IPS-18a (cell line): ENCODE data around the gene MAFG.

Experiments
- H3K27ac ChIP-seq: one replicate; pipeline ENCODE4 v1.5.1; 2013; ENCODE audit warnings: low read length
- H3K27me3 ChIP-seq: one replicate; pipeline ENCODE4 v1.6.1; 2013; ENCODE audit warnings: mild to moderate bottlenecking, low read length; ENCODE audit not compliant: control insufficient read depth, insufficient read depth
- H3K36me3 ChIP-seq: one replicate; pipeline ENCODE4 v1.6.1; 2013; ENCODE audit warnings: low read depth, low read length; ENCODE audit not compliant: control insufficient read depth
- H3K4me1 ChIP-seq: one replicate; pipeline ENCODE4 v1.6.1; 2013; ENCODE audit warnings: low read depth, low read length; ENCODE audit not compliant: control insufficient read depth
- H3K4me3 ChIP-seq: one replicate; pipeline ENCODE4 v1.5.1; 2013; ENCODE audit warnings: low read length
- H3K9ac ChIP-seq: one replicate; pipeline ENCODE4 v1.6.1; 2013; ENCODE audit warnings: mild to moderate bottlenecking, low read length, moderate library complexity
- H3K9me3 ChIP-seq: one replicate; pipeline ENCODE4 v1.6.1; 2013; ENCODE audit warnings: low read depth, low read length; ENCODE audit not compliant: control insufficient read depth

MAFG gene

DNA sequence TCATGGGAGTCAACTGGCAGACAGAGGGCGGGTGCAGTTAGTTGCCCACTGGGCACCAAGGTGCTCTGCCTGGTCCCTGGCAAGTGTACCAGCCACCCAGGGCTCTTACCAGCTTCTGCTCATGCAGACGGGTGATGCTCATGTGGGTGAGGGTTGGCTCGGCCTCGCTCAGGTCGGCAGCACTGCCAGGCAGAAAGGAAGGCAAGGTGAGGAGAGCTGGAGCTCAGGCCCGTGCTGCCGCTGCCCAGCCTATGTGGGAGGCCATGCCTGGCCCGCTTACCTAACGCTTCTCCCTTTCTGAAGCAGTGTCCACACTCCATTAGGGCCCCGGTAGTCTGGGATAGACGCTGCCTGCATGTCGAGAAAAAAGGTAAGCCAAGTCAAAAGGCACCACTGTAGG, 12.2 kb downstream of the MAFG start:
- Histone ChIP-seq H3K36me3 (peaks cover 21% of the 10 kb centered on the region), H3K4me1 (peaks cover 8% of the 10 kb centered on the region)

DNA sequence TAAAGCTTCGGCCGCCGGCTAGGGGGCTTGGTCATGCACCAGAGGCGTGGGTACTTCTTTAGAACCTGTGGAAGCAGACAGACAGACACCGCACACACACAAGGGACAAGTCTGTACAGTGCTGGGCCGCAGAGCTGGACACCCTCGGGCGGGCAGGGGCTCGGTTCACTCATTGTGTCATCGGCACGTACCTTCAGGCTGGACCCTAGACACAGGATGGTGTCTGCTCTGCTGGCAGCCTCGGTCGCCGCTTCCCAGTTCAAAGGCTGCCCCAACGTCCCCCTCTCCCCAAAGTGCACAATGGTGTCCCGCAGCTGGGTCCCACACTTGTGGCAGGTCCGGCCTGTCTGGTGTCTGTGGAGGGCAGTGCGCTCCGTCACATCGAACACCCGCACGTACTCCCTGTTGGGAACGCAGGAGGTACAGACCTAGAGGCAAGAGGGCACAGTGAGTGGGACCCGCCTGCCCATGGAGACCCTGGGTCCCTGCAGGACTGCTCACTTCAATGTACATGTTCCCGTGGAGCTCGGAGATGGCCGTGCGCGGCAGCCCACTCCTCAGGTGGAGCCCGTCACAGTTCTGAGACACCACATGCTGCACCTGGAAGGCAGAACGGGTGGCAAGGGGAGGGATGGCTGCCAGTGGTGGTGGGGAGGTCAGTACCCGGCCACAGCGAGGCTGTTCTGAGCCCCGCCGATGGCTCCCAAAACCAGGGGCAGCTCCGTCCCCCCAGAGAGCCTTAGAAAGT, 13.3 kb downstream of the MAFG start:
- H3K36me3 ChIP-seq: peaks cover 21% of the 10 kb centered on the region
- H3K9ac ChIP-seq: no peak overlapping the region
- H3K27me3 ChIP-seq: peaks cover 12% of the 10 kb centered on the region
- H3K27ac ChIP-seq: no peak overlapping the region
- no peaks in the 10 kb centered on the region for H3K9me3 ChIP-seq
- H3K4me3 ChIP-seq: no peak overlapping the region
- H3K4me1 ChIP-seq: peaks cover 14% of the 10 kb centered on the region

More for the DNA sequence above, 12.2 kb downstream of the MAFG start:
- Histone ChIP-seq H3K27me3 (peaks cover 4% of the 10 kb centered on the region), H3K27ac (no peak overlapping the region), H3K9me3 (no peaks in the 10 kb centered on the region), H3K9ac (no peak overlapping the region), H3K4me3 (no peak overlapping the region)

DNA sequence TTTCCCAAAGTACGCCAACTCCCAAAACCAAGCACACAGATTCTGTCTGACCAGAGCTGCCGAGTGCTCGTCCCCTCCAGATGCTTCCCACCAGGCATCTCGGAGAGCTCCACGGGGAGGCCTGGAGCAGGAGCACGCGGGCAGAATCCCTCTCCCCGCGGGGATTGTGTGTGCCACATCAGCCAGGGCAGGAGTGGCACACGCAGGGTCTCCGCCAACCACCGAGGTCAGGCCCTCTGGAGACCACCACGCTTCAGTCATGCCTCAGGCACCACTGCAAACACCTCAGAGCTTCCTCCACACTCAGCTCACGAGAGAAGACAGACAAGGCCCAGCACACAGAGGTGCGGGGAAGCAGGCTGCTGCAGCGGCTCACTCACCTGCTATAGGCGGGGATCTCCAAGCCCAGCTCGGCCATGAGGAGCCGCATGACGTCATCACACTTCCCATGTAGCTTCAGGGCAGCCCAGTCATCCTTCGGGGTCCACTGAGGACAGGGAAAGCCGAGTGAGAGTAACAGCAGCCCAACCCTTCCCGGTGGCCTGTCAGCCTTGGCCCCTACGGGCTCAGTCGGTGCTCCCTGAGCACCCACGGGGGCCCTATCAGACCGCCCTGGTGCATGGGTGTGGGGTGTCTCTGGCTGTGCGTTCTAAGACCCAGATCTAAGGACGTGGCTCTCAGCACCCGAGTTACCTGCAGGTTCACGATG, 14.0 kb downstream of the MAFG start:
- no peak overlapping the region for H3K4me3 ChIP-seq
- no peak overlapping the region for H3K9ac ChIP-seq
- H3K36me3 ChIP-seq: peaks cover 21% of the 10 kb centered on the region
- no peaks in the 10 kb centered on the region for H3K9me3 ChIP-seq
- no peak overlapping the region for H3K27ac ChIP-seq
- peaks cover 14% of the 10 kb centered on the region for H3K4me1 ChIP-seq
- H3K27me3 ChIP-seq: peaks cover 12% of the 10 kb centered on the region

DNA sequence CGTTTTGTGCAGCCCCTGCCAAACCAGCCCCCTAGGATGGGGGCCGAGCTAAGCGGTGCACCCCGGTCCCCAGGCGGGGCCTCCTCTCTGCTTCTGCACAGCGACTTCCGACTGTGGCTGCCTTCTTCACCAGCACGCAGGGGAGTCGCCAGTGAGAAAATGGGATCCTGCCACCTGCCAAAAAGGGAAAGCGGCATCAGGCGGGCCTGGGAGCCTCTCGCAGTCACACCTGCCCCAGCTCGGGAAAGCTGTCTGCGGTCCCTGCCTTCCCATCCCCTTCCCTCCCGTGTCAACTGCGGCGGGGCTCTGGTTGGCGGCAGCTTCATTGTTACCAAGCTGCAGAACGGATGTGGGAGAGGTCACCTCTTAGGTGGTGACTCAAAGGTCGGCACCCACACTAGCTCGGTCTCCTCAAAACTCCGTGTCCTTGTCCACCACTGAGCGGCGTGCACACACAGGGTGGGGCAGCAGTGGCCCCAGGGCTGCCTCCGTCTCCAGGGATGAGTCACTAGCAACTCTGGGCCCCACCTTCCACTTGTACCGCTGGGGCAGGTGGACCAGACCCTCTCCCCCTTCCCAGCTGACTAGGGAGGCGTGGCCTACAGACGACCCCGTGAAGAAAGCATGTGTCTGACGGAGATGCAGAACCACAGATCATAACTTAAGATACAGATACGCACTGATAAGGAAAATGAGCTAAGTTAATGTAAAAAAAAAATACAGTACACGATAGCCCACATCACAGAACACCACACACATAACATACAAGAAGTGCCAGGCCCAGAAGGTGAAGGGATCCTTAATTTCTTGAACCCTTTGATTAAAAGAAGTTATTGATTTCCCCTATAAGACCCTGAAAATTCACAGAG, 14.9 kb downstream of the MAFG start:
- Histone ChIP-seq H3K4me3 (no peak overlapping the region), H3K27me3 (peaks cover 12% of the 10 kb centered on the region), H3K4me1 (peaks cover 14% of the 10 kb centered on the region), H3K9me3 (no peaks in the 10 kb centered on the region), H3K9ac (no peak overlapping the region), H3K36me3 (peaks cover 21% of the 10 kb centered on the region), H3K27ac (no peak overlapping the region)

DNA sequence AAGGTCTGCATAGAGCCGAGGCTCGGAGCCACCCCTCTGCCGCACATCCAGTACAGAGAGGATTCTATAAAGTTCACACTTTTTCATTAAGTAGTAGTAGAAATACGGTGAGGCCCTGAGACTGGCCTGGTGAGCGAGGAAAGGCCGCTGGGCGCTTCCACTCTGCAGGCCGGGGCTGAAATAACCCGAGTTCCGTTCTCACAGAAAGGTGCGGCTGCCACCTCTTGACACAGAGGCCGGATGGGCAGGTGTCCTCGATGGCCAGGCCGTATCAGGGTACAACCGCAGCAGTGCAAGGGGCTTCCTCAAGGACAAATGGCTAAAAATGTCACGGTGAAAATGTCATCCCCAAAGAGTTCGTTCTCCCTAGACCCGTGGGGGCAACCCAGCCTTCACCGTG, 15.6 kb downstream of the MAFG start:
- H3K27me3 ChIP-seq: peaks cover 12% of the 10 kb centered on the region
- H3K4me1 ChIP-seq: peaks cover 11% of the 10 kb centered on the region
- no peak overlapping the region for H3K9ac ChIP-seq
- H3K9me3 ChIP-seq: no peaks in the 10 kb centered on the region
- H3K4me3 ChIP-seq: peak overlapping the region; percentile 49
- peaks cover 21% of the 10 kb centered on the region for H3K36me3 ChIP-seq
- no peak overlapping the region for H3K27ac ChIP-seq

DNA sequence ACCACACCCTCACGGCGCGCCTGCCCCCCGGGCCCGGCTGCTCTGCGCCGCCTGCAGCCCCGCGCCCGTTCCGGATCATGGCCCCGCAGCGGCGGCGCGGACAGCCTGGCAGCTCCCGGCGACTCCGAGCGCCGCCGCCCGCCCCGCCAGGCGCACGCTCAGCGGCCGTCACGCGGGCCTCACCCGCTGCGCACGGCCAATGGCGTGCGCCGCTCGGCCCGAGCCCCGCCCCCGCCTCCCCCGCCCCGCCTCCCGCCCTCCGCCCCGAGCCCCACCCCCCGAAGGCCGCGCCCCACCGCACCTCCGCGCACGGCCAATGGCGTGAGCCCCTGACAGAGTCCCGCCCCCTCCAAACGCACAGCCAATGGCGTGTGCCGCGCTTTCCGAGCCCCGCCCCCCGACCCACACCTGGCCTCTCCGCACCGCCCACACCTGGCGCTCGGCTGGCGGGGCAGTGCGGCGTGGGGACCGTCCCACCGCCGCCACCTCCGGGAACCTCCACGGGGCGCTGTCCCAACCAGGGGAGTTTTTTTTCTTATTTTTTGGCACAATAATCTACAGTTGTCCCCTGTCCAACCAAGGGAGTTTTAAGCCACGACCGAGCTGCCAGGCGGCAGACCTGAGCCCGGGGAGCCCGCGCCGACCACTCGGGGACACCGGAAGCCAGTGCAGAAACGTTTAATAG, 16.1 kb downstream of the MAFG start, which contains the start of gene PCYT2:
PCYT2 (minus strand) TSS at position 123 of the 685 bp plus-strand sequence; CDS start at position 79, 44 bp downstream.
- H3K27ac ChIP-seq: no peak within 1 kb of the TSS

DNA sequence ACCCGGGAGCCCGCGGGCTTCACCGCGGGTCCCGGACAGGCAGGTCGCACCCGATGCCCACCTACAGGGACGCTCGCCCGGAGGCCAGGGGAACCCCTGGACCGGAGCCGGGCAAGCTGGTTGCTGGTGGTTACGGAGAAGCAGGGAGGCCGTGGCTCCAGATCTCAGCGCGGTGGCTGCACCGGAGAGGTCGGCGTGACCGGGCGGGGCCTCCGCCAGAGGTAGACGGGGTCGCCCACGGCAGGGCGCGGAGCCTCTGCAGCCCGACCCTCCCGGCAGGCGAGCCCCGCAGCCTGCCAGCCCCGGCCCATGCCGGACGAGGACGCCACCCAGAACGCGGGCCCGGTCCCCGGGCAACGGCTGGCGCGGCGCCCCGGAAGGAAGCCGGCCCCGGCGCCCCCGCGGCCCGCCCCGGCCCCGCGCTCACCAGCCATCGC, 16.7 kb downstream of the MAFG start:
- Histone ChIP-seq H3K4me1 (peaks cover 9% of the 10 kb centered on the region), H3K36me3 (peaks cover 21% of the 10 kb centered on the region), H3K4me3 (peak overlapping the region; percentile 69), H3K9ac (peak overlapping the region; percentile 38), H3K9me3 (no peaks in the 10 kb centered on the region), H3K27me3 (peaks cover 12% of the 10 kb centered on the region), H3K27ac (no peak overlapping the region)

More for the DNA sequence above, 16.1 kb downstream of the MAFG start, which contains the start of gene PCYT2:
- Histone ChIP-seq H3K4me3 (peak within 1 kb of the TSS; percentile 69), H3K27me3 (peaks cover 12% of the 10 kb centered on the region), H3K9ac (peak within 1 kb of the TSS; percentile 38), H3K4me1 (peaks cover 9% of the 10 kb centered on the region), H3K36me3 (peaks cover 21% of the 10 kb centered on the region), H3K9me3 (no peaks in the 10 kb centered on the region)

DNA sequence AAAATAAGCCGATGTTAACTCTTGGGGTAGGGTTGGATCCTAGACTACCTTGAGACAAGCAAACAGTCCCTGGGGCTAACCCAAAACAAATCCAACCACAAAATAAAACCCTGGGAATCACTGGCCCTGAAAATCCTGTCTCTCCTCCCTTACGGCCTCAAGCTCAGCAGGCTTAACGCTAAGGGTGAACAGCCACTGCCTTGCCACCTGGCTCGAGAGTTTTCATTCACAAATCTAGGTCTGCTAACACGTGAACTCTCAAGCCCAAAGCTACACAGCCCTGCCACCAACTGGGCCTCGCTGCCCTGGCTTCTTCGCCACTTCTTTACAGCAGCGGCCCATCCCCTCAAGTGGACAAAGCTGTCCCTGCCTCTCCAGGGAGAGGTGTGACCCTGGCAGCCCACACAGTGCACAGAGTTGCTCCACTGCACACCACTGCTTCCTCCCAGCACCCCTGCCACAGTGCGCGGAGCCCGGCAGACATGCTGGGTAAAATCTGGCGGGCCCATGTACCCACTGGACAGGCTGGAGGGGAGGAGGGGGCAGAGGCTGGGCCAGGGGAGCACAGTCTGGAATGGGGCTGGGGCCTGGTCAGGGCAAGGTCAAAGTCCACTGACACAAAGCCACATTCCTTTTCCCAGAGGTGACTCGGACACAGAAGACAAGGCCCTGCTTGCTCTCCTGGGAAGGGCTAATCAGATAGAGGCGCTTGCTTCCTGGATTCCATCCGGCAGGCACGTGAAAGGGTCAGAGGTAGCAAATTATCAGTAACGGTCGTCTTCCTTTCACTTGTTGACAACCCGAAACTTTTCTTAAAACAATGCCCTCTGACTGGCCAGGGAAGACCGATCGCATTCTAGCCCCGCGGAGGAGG, 17.3 kb downstream of the MAFG start:
- Histone ChIP-seq H3K27ac (no peak overlapping the region), H3K9ac (peak overlapping the region; percentile 38), H3K4me3 (peak overlapping the region; percentile 69), H3K36me3 (peaks cover 21% of the 10 kb centered on the region), H3K27me3 (peaks cover 12% of the 10 kb centered on the region), H3K9me3 (no peaks in the 10 kb centered on the region), H3K4me1 (peaks cover 9% of the 10 kb centered on the region)

DNA sequence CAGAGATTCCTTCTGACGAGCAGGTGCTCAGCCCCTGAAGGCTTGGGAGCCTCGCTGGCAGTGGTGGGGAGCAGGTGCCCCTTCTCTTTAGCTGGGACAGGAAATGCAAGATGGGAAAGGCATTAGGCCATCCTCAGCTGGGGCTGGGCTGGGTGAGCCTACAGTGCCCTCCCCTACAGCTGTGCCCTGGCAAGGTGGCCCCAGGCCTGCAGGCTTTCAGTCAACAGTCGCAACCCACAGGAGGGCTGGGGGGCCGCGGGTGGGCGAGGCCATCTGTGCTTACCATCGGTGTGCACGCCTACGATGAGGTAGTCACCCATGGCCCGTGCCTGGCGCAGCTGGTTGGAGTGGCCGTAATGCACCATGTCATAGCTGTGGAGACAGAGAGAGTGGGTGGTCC, 18.3 kb downstream of the MAFG start:
- Histone ChIP-seq H3K27me3 (peaks cover 12% of the 10 kb centered on the region), H3K36me3 (peaks cover 15% of the 10 kb centered on the region), H3K4me3 (no peak overlapping the region), H3K9me3 (no peaks in the 10 kb centered on the region), H3K9ac (no peak overlapping the region), H3K4me1 (peaks cover 9% of the 10 kb centered on the region), H3K27ac (no peak overlapping the region)

DNA sequence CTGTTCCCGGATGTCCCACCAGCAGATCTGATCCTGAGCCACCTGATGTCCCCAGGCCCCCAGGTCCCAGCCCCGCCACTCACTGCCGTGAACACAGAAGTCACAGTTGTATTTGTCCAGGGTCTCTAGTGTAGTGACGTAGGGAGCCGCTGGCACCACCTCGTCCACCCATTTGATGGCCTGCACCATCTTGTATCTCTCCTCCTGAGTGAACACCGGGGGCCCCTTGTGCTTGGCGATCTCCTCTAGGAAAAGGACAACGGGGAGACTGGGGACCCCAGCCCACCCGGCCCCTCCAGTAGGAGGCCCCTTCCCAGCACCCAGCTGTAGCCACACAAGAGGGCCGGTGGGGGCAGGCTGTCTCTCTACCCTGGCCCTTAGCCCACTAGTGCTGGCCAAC, 18.7 kb downstream of the MAFG start:
- Histone ChIP-seq H3K4me3 (no peak overlapping the region), H3K4me1 (peaks cover 9% of the 10 kb centered on the region), H3K36me3 (peaks cover 11% of the 10 kb centered on the region), H3K9ac (no peak overlapping the region), H3K27me3 (peaks cover 12% of the 10 kb centered on the region), H3K9me3 (no peaks in the 10 kb centered on the region), H3K27ac (no peak overlapping the region)
